ENCODE results near the gene CEP131.
"Not testable (repeated sequence)": the region's sequence is repeated elsewhere in the genome, so short reads cannot be mapped to it uniquely, and the experiment has no call there.

CEP131 gene

DNA sequence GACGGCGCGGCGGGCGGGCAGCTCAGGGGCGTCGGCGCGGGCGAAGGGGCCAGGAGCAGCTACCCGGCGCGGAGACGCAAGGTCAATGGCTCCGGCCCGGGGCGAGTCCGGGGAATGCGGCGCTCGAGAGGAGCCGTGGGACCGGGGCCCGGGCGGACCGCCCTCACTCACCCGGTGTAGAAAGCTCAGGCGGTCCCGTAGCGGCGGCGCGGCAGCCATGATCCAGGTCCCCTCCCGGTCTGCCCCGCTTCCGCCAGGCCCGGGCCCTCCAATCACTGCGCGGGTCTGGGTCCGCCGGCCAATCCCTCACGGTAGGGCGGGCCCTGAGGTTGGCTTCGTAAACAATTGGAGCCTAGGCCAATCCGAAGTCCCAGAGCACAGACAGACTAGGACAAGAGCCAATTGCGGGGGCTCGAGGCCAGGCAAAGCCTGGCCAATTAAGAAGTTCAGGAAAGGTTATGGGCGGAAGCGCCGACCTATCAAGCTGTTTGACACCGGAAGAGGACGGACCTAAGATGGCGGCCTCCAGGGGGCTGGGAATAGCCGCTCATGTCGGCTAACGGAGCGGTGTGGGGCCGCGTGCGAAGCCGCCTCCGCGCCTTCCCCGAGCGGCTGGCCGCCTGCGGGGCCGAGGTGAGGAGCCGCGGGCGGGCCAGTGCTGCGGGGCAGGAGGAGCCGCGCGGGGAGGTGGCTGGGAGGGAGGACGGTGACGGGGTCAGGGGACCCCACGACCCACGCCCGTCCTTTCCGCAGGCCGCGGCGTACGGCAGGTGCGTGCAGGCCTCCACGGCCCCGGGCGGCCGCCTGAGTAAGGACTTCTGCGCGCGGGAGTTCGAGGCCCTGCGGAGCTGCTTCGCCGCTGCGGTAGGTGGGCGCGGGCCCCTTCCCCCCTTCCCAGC lies 16.3 kb upstream of the CEP131 start, which contains the start of the genes NDUFAF8 and TEPSIN:
TSS of gene NDUFAF8 (plus strand) at position 504 of the 899 bp plus-strand sequence. CDS start at position 550, 46 bp downstream.
TSS of gene TEPSIN (minus strand) at position 241 of the 899 bp plus-strand sequence. CDS start at position 219, 22 bp downstream.
- peak; percentile 94 for DNase-seq (ENCODE audit: low read depth)

DNA sequence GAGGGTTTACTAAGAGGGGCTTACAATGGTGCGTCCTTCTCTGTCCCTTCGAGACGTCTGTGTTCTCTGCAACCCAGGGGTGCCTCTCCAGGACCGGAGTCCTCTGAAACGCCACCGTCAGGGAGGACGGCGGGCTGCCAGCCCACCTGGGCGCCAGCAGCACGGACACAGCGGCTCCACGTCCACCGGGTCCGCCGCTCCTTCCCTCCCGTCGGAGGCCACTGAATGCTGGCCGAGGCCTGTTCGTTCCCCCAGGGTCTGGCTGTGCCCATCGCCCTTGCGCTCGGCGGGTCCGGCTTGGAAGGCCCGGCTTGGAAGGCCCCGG lies 15.7 kb upstream of the CEP131 start:
- no peak for DNase-seq (ENCODE audit: low read depth)

DNA sequence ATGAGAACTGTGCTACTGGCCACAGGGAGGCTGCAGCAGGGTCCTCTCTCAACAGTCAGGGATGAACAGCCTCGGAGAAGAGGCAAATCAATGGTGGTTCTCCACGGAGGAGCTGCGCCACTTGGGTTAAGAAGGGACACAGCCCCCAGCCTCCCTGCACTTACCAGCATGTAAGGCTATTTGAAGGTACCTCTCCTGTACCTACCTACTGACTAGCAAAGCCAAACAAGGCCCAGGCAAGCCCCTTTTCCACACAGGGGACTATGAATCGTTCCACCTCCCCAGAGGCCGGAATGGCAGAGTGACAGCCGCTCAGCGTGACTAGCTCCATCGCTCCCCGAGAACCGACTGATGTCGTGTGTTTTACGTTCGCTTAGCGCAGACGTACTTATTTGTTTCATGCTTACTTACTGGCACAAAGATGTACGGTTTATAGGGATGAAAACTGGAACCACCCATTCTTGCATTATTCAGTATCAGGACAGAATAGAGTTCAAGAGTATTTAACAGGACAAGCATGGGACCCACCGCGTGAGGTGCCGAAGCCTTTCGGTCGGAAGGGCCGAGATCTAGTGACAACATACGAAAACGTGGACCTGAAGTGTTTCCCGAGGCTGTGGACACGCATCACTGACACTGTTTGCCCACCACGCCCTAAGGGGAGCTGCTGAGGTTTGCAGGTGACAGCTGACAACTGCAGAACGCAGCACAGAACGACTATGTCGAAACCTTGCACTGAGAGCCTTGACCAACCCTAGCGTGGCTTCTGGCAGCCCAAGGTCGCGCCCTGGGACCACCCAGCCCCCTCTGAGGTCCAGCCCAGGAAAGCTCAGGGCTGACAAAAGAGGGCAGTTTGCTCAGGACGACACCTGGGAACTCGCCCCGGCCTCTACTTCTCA lies 15.1 kb upstream of the CEP131 start:
- DNase-seq (ENCODE audit: low read depth), result no peak

DNA sequence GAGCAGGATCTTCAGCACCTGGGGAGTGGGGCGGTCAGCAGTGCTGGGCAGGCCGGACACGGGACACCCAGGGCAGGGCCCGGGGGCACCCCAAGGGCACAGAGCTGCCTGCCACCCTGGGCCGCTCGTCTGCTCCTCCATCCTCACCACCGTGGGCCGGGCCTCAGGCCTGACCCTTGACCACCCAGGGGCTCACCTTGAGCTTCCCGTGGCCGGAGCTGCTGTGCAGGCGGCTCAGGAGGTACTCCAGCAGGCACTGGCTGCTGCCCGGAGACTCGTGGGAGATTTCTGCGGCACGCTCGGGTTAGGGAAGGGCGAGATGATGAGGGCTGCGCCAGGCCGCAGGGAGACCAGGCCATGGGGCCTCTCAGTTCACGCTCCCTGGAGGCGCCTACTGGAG lies 14.0 kb upstream of the CEP131 start:
- DNase-seq (ENCODE audit: low read depth), result no peak

DNA sequence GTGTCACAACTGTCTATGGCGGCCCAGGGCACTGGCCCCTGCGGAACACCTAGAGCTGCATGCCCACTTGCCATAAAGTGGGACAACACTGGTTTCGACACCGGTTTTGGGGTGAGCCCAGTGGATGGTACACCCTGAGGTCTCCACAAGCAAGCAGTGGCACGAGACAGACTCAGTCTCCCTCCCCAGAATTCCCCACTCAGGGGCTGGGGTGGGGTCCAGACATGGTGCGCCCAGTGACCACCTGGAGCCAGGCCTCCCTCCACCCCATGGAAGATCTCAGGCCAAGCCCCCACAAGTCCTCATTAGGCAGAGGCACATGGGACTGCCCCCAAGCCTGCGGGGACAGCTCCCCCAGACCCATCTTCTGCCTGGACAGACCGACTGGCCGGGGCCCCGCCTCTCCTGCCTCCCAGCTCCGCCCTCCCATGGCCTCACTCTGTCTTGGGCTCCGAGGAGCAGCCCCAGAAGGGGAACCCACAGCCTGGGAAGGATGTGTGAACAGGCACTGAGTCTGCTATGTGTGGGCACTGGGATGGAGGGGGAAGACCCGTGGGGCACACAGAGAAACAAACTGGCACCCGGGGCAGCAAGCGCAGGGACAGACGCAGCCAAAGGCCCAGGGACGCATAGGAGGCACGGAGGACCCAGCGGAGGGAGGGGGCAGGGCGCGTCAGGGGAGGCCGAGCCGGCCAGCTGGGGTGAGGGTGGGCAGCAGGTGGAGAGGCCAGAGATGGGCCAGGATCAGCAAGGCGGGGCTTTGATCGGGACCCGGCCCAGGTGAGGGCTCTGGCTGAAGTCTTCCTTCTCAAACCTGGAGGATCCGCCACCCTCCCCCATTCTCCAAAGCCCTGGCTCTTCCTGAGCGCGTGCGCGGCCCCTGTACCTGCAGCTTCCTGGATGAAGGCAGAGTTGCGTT lies 13.3 kb upstream of the CEP131 start:
- no peak for DNase-seq (ENCODE audit: low read depth)

DNA sequence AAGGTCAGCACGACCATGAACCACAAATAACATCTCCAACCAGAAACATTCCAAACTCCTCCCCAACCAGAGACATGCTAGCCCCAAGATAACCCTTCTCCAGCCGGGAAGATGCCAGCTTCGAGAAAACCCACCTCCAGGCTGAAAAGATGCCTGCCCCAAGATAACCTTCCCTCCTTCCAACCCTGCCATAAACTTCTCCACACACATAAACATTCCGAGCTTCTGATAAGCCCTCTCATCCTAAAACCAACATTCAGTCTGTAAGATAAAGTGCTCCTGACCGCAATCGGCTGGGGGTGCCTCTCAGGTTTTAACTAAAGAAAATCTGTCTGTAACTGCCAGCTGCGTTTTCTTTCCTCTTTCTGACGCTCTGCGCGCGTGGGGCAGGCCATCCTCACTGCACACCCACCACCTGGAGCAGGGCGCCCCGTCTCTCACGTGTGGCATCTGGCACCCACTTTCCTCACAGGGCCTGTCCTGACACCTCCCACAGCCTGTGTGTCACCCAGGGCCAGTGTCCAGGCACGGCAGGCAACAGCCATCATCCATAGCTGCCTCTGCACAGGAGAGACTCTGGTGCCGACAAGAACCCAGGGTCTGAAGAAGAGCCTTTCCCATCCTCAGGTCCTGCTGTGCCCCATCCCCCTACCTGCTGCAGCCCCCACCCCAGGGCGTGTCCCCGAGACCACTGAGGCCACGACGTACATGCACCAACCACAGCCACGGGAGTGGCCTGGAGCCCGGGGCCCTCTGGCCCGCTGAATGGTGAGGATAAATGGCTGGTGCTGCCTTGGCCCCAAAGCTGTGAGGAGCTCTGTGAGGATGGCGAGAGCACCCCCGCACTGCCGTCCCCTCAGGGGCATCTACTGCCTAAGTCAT lies 12.4 kb upstream of the CEP131 start:
- no peak for DNase-seq (ENCODE audit: low read depth)

DNA sequence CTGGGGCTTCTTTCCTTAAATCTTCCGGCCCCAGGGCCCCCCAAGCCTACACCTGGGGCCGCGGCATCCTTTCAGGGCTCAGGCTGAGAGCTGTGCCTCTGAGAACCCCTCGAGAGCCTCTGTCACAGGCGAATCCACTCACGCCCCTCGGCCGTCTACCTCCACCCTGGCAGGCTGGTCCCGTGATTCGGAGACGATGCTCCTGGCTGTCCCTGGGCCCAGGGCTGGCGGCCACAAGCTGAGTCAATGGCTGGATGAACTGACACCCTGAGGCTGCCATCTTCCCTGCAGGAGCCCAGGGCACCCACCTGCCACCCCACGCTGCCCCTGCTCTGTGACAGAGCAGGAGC lies 11.7 kb upstream of the CEP131 start:
- DNase-seq (ENCODE audit: low read depth), result no peak

DNA sequence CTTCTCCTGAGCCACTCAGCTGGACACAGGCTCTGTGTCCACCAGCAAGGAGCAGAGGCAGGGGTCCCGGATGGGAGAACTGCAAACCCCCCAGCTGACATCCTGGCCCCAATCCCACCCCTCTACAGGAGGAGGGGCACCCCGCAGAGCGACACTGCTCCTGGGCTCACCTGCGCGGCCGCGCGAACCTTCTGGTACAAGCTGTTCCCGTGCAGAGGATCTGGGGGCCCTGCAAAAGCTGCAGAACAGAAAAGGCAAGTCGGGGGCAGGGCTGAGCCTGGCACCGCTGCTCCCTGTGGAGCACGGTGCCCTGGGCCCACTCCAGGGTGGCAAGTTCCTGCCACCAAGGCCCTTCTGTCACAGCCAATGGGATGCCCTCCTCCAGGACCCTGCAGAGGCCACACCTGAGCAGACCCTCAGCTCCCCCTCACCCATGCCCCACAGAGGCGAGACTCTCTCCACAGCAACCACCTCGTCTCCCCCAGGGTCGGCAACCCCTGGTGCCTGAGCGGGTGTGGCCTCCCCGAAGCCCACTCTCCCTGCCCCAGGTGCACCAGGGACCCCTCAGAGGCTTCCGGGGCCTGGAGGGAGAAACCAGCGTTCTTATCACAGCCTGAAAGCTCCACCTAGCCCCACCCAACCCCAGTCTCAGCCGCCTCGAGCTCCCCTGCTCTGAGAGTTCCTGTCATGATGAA lies 11.2 kb upstream of the CEP131 start:
- DNase-seq (ENCODE audit: low read depth), result no peak

DNA sequence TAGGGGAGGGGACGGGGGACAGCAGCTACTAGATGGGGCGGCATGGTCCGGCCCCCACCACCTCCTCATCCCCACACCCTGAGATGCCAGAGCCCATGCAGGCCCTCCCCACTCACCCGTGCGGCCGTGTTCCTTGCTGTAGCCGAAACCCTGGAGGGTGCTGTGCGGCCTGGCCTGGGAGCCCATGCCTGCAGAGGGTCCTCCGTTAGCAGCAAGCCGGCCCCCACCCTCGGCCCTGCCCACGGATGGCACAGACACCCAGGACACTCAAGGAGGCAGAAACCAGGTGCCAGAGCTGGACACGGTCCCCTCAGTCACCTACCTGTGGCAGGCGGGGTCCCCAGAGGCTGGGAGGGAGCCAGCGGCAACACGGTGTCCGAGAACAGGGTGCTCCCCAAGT lies 10.6 kb upstream of the CEP131 start:
- no peak for DNase-seq (ENCODE audit: low read depth)

DNA sequence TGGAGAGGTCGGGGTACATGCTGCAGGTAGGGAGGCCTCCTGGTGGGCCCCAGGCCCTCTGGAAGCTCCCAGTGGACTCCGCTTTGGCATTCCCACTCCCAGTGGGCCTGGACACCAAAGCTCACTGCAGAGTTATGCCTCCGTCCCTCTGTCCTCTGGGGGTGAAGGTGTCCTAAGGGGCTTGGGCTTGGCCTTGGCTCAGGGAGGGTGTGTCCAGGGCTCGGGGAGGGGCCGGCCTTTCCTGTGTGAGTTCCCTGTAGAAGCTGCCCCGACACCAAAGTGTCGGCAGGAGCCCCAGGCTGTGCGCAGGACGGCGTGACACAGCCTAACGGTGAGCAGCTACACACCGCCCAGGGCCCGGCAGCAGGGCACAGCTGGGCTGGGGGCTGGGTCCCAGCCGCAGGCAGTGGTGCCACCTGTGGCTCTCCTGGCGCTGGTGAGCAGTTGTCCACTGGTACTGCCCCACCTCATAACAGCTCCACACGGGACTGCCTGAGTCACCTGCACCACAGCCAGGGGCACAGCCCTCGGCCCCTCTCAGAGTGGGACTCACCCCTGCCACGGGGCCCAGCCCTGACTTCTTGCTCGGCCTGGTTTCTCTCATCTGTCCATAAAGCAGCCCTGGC lies 10.0 kb upstream of the CEP131 start:
- DNase-seq (ENCODE audit: low read depth), result no peak

DNA sequence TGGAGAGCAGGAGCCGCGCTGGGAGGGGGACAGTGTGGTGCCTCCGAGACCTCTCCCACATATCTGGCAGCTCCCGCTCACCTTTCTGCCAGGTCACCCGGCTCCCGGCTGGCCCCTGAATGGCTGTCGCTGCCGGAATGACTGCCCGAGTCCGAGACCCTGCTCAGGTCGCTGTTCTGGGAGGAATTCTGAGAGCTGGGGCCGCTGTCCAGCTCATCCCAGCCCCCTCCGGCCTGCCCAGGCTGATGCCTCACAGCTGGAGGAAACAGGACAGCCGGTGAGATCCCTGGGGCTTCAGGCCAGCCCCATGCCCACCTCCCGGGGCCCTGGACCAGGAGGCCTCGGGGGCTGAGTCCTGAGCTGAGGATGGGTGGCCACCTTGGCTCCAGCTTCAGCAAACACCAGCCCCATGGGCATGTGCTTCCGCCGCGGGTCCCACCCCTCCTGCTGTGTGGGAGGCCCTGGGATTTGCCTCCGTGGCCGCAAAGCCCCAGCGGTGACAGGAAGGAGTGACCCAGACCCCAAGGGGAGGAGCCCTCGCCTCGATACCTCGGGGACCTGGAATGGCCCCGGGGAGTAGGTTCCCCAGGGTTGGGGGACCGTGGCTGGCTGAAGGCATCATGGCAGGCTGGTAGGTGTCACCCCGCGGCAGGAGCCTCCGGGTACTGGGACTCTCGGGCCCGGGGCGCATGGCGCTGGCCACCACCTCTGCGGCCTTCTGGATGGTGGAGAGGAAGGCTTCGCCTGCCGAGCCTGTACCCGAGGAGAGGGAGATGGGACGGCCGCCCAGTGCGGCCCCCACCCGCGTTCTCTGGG lies 9.2 kb upstream of the CEP131 start:
- DNase-seq (ENCODE audit: low read depth), result no peak

DNA sequence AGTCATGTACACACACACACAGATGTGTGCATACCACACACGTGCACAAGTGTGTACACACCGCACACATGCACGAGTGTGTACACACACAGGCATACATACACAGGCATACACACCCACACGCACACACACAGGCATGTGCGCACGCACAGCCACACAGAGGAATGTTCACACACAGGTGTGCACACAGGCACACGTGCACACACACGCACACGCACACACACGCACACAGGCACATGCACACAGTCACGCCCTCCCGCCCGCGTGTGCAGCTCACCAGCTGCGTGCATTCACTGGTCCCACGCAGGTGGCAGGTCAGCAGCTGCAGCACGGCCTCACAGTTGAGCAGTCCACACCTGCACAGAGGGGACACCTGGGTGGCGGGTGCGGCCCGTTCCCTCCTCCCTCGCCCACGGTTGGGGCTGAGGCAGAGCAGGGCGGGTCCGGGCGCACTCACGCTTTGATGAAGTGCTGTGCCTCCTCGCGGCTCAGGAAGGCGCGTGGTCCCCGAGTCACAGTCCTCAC lies 8.4 kb upstream of the CEP131 start:
- DNase-seq (ENCODE audit: low read depth), result no peak

DNA sequence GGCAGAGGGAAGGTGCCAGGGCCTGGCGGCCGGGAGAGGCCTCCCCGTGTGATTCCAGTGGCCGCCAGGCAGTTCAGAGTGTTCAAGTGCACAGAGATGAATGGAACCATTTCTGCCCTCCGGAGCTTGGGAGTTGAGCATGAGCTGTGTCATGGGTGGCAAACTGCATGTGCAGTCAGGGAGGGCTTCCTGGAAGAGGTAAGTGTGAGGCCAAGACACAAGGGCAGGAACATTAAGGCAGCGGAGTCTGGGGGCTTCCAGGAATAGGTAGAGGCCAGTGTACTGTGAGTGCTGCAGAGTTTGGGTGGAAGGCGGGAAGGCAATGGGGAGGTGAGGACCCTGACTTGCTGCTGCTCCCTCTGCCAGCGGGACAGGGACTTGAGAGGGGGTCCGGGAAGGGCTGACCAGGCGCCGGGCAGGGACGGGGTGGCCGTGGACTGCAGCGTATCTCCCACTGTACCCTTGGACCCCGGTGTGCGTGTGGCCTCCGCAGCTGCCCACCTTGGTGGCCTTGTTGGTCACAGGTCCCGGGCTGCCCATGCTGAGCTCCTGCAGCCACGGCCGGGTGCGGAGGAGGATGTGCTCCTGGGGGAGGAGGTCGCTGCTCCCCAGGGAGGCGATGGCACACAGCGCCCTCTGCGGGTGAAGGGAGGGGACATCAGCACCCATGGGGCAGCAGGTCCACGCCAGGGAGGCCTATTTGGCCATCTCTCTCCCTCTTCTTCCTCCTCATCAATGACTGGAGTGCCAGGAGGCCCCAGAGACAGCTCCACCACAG lies 7.5 kb upstream of the CEP131 start:
- no peak for DNase-seq (ENCODE audit: low read depth)

DNA sequence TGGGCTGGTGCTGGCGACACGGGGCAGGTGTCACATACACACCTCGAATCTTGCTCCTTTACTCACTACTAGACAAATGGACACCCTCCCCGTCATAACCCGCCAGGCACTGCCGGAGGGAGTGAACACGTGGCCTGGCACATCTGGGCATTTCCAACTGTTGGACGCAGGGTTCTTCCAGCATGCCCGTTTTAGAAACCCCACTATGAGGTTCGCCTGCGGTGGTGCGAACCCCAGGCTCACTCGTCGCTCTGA lies 6.8 kb upstream of the CEP131 start:
- DNase-seq (ENCODE audit: low read depth), result no peak

DNA sequence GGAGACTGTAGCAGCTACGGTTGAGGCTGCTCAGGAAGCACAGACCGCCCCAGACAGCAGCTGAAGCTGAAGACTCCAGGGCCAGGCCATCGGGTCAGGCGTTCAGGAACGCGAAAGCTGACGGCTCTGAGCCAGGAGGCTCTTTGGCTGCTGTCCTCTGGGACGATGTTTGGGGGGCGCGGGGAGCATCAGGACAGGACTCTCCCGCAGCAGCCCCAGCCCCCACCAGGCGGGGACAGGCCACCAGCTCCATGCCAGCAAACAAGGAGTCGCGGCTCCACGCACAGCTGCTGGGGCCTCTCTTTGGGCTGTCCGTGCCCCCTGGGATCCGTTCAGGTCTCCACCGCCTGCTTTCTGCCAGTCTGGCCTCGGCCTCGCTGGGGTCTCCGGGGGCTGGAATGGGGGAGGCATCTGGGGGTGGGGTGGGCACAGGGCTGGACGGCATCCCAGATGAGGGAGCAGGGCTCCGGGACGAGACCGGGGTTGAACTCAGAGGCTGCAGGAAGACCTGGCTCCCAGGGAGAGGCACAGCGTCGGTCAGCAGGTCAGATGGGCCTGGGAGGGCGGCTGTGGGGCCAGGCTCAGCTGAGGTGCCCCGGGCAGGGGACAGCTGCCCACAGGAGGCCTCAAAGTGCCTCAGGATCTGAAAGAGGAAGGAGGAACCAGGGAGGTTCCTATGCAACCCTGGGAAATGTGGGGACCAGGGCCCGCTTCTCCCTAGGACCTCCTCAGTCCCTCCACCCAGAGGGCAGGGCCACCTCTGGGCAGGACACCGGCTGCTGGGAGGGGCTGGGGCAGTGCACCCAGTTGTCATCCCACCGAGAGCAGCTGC lies 6.3 kb upstream of the CEP131 start:
- DNase-seq (ENCODE audit: low read depth), result no peak

DNA sequence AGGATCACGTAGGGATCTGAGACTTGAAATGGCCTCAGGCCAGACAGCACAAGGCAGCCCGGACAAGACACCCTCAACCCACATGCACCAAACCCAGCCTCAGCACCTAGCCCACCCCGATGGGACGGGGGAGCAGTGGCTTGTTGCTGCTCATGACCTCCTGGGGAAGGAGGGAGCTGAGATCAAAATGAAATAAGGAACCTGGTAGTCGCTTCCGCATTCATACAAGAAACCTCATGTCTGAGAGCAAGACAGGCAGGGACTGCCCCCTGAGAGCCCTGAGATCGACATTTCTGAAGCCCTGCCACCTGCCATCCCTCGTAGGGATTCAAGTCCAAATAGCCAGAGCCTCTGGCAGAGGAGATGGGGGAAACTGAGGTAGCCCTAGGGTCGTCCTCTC lies 5.7 kb upstream of the CEP131 start:
- DNase-seq (ENCODE audit: low read depth), result no peak

DNA sequence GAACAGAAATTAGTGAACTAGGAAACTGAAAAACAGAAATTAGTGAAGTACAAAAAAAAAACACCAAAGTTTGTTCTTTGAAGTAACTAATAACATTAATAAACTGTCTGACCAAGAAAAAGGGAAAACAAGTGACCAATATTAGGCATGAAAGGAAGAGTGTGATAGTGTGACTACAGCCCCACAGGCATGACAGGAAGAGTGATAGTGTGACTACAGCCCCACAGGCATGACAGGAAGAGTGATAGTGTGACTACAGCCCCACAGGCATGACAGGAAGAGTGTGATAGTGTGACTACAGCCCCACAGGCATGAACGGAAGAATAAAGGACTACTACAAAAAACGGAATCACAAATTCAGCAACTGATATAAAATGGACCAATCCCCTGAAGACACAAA lies 4.9 kb upstream of the CEP131 start:
- DNase-seq (ENCODE audit: low read depth), result not testable (repeated sequence)
